EH (cell line): ENCODE results near the gene FKTN.
A peak's percentile ranks its signal among the peaks of the same experiment; 100 is the strongest.

Experiments
- DNase-seq: peaks from one replicate; pipeline ENCODE4 v3.0.0-alpha.2; 2015; ENCODE audit warnings: low read depth

The FKTN gene

DNA sequence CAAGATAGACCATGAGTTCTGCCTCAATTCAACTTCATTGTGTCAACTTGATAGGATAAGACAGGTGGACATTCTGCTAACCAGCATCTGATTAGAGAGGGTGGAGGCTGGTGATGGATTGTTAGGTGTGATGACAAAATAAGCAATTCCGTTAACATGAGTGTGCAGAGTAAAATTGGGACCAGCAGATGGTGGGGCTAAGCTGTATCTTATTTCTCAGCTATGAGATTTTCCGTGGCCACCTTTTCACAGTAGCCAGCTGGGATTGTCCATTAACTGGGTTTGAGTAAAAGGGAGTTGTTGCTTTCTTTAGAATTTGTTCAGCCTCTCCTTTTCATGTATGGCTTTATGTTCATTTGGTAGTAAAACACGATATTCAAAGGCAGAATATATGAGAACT lies 75.5 kb downstream of the FKTN start:
- no peak for DNase-seq

DNA sequence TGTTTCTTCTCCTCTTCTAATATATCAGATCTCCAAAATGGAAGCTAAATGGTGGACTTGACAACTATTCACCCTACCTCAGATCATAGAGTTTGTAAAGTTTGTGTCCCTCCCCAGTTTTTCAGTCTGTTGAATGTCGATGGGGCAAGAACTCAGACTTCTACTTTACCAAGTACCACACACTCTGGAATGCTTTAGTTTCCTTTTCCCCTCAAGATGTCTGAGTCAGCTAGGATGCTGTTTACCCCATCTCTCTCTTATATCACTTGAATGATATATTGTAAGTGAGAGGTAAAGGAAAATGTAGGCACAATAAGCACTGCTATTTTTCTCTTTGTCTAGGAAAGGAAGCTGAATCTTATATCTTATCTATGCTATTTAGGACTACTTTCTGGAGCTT lies 78.4 kb downstream of the FKTN start:
- DNase-seq: no peak

DNA sequence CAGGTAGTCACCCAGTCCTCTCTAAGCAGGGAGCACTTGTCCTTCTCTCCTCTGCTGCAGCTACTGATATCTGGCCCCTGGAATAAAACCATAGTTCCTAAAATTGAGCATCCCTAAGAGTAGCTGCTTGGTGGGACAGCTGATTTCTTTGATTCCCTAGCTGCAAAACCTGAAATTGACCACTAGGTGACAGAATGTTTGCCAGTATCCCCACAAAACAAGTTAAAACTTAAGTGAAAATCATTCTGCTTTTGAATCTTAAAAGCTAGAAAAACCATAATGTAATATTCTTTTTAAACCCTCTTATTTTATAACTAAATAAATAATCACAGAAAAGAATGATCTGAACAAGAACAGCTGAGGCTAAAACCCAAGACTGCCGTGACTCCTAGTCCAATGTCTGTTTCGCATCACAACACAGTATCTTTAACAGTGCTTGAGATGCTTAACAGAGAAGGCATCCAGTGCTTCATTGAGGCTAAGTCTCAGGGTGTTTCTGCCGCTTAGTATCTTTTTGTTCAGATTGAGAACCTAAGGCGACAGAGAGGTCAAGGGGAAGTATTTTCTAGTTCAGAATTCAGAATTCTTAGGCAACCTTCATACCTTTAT lies 80.0 kb downstream of the FKTN start:
- DNase-seq: no peak

DNA sequence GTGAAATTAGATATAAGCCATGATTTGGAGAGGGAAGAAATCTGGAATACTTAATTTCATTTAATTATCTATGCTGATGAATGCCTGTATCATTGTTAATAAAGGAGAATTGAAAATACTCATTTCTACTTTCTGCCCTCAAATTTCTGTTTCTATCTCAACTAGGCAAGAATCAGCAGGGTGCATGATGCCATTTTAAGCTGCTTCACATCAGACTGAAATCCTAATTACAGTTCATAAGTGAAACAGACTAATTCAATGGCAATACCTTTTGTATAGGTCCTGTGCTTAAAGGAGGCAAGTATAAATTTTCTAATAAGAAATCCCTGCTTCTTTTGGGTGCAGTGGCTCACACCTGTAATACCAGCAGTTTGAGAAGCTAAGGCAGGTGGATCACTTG lies 82.0 kb downstream of the FKTN start:
- no peak for DNase-seq

GRCh38 chr9:105643795-105644194 lies 85.9 kb downstream of the FKTN start:
- DNase-seq: no peak

DNA sequence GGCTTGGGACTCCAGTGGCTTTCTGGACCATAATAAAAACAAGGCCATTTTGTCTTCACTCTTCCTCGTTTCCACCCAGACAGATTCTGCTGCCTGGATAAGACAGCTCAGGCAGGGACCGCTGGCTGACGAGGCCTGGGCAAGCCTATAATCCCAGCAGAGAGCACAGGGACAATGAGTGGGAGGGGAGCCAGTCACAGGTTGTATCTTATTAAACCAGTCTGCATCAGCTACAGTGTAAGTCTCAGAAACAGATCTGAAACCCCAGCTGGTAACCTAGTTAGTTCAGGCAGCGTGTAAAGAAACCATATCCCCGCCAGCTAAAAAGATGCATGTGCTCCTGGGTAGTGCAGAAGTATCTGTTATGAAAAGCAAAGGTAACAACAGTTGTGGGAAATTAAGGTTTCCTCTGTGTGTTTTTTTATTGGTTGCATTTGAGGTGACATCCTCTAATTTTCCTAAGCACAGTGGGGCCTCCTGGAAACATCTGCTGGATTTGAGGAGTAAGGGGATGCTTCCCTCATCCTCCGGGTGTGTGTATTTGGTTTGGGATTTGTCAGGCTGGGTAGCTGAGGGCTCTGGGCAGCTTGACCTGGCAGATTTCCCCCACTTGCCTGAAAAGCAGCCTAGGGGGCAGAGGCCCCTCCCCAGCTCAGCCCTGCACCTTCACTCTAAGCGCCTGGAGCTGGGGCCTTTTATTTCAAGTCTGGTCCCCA lies 89.1 kb downstream of the FKTN start:
- no peak for DNase-seq

- DNase-seq: no peak
Measured at GRCh38 chr9:105647595-105648349, 89.8 kb downstream of the FKTN start.

GRCh38 chr9:105651806-105652205 lies 93.9 kb downstream of the FKTN start:
- DNase-seq: no peak

GRCh38 chr9:105656131-105656921 lies 98.4 kb downstream of the FKTN start:
- peak; percentile 10 for DNase-seq

DNA sequence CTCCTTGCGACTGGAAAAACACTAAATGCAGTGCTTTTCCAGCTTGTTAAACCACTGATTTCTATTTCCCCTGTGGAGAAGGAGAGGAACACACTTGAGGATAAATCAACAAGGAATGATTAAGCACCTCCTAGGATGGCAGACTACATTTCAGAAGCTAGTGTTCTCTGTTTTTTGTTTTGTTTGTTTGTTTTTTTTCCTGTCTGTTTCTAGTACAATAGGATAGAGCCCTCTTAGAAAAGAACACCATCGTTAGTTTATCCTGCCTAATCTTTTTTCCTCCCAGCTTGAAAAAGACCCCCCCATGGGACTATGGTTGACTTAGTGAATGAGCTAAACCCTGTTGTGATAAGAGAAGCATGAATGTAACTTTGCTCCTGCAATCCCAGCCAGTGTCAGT lies 100.4 kb downstream of the FKTN start:
- DNase-seq: no peak

DNA sequence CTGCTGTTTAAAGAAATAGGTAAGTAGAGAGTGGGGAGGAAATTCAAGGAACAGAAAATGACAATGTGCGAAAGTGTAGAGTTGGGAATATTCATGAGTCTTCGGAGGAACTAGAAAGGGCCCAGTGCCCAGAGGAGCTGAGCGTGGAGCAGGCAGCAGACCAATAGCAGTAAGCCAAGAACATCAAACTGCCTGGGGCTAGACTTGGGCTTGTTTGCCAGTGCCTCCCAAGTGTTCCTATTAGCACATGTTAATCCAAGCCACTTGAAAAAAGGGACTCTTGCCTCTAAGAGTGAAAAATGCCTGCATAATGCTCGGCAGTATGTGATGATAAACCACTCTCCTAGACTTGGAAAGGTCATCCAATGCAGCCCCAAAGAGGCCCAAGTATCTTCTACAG lies 103.1 kb downstream of the FKTN start:
- no peak for DNase-seq

DNA sequence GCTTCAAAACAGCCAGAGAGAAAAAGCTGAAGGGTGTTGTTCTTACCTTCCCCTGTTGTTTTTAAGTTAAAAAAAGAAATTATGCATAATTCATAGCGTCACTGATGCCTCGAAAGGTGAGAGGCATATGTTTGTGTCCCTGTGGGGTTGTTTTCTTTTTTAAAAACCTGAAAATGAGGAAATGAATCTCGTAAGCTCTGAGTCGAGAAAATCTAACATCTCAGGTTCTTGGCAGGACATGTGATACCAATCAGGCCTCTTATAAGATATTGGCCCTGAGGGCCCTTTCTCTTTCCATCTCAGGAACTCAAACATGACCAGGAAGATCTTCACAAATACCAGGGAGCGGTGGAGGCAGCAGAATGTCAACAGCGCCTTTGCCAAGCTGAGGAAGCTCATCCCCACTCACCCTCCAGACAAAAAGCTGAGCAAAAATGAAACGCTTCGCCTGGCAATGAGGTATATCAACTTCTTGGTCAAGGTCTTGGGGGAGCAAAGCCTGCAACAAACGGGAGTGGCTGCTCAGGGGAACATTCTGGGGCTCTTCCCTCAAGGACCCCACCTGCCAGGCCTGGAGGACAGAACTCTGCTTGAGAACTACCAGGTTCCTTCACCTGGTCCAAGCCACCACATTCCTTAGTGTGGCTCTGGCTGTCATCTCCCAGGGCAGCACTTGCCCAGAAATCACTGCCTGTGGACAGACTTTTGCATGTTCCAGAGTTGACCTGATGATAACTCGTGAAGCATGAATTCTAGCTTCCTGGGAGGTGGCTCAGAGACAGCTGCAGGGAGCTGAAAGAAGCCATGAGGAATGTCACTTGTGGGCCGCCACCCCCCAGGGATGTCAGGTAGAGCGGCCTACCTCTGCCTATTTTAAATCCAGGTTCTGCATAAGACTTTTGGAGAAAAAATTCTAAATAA lies 104.5 kb downstream of the FKTN start, which contains the start of gene TAL2:
TSS of gene TAL2 (plus strand) at position 274 of the 921 bp plus-strand sequence. CDS start at position 314, 40 bp downstream.
- no peak for DNase-seq

- no peak for DNase-seq
Measured at GRCh38 chr9:105663914-105664313, 106.0 kb downstream of the FKTN start.

DNA sequence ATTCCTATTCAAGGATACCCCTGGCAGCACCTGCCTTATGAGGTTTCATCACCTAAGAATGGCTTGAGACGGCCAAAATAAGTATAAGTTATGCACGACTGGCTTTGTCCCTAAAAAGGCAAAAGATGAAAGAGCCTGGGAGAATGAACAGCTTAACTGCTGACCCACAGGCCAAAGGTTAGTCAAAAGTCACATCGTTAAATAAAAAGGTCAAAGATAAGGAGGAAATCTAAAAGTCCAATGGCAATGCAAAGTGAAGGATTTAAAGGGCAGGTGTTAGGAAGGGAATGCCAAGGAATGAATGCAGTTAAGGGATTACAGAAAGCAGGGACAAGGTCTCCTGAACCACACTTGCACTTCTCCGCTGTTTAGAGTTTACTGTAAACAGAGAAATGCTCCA lies 109.9 kb downstream of the FKTN start:
- no peak for DNase-seq

DNA sequence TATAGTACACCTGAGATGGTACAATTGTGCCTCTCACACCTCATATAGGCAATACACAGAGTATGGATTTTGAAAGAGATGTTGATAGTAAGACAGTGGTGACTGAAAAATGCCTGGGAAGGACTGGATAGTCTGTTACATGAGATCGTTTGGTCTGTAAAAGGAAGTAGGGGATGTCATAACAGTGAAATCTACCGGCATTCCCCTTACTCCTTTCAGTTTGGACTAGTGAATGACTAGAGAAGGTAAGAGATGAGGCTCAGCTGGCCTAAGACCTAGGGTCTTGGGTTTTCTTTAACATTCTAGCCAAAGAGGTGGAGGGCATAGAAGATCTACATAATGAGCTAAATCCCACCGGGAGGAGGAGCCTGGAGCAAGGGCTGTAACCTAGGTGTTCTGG lies 112.4 kb downstream of the FKTN start:
- DNase-seq: no peak

GRCh38 chr9:105670775-105671174 lies 112.8 kb downstream of the FKTN start:
- no peak for DNase-seq

GRCh38 chr9:105672711-105673234 lies 114.8 kb downstream of the FKTN start:
- no peak for DNase-seq

DNA sequence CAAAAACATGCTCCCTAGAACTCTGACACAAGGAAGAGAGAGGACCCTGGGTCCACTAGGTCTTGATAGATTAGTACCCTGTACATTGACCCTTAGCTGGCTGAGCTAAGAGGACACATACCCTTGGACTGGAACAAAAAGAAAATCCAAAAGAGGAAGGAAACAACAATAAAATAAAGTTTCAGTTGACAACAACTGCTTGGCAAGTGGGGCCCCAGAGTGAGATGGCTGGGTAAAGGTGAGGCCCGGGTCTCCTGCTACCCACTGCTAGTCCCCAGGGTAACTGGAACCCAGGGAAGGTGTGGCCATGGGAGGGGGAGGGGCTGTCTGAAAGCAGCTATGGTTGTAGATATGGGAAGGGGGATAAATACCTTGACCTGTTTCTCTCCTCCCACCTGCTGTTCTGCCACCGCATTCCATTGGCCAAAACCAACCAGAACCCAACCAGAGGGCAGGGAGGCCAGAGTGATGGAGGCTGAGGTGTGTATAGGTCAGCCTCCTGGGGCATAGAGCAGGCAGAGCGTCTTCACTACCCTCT lies 116.0 kb downstream of the FKTN start:
- DNase-seq: no peak

GRCh38 chr9:105676351-105676923 lies 118.5 kb downstream of the FKTN start:
- DNase-seq: no peak

DNA sequence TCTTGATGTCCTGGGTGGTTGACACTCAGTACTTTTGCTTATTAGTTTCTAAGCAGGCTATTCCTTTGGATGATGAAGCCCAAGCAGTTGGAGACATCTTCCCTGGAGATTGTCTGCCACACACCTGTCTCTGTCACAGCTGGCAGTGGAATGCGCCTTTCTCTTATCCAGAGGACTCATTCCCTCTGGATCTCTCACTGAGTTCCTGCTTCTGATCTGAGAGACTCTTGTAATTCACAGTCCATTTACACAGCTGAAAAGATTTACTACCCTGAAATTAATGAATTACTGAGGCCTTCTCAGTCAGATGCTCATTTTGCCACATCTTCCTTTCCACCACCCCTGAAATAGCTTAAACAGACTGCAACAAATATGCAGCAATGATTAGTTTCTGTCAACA lies 120.2 kb downstream of the FKTN start:
- no peak for DNase-seq
